Myocyte (in vitro differentiated cells): ENCODE measurements around the gene STX4. TPM values are rescaled to one million over a fixed set of nuclear protein-coding genes. Genes with fewer than 3 reads are reported as not detected.
"Not testable (repeated sequence)": the region's sequence is repeated elsewhere in the genome, so short reads cannot be mapped to it uniquely, and the experiment has no call there.

Experiments
- DNase-seq: peaks from one replicate; pipeline ENCODE4 v3.0.0-alpha.2; 2012; ENCODE audit warnings: low read depth
- total RNA-seq: library from RNA; depleted of rRNA; stranded (reverse); fragments of >200 nt; gene quantifications from 2 replicates; pipeline ENCODE4 v1.2.3, GENCODE V29; 2014

STX4 gene
- total RNA-seq, 1 donor from 2014 or later: 51.0 TPM

GRCh38 chr16:30998852-30999761 lies 34.3 kb upstream of the STX4 start:
- peak; percentile 42 for DNase-seq

- DNase-seq: no peak
Observed at GRCh38 chr16:31000671-31001382, 32.5 kb upstream of the STX4 start.

GRCh38 chr16:31001507-31002249 lies 31.7 kb upstream of the STX4 start:
- DNase-seq: no peak

GRCh38 chr16:31002250-31002700 lies 31.1 kb upstream of the STX4 start:
- DNase-seq: no peak

GRCh38 chr16:31002862-31003341 lies 30.5 kb upstream of the STX4 start:
- DNase-seq: no peak

- no peak for DNase-seq
Observed at GRCh38 chr16:31003744-31004143, 29.6 kb upstream of the STX4 start.

GRCh38 chr16:31004658-31005057 lies 28.7 kb upstream of the STX4 start:
- DNase-seq: no peak

GRCh38 chr16:31005350-31006085 lies 27.8 kb upstream of the STX4 start:
- no peak for DNase-seq

- DNase-seq: no peak
Observed at GRCh38 chr16:31006086-31006385, 27.3 kb upstream of the STX4 start.

GRCh38 chr16:31006589-31006988 lies 26.8 kb upstream of the STX4 start:
- no peak for DNase-seq

- DNase-seq: no peak
Observed at GRCh38 chr16:31007684-31008083, 25.7 kb upstream of the STX4 start.

- DNase-seq: no peak
Observed at GRCh38 chr16:31008149-31008548, 25.2 kb upstream of the STX4 start.

GRCh38 chr16:31008551-31008950 lies 24.8 kb upstream of the STX4 start:
- no peak for DNase-seq

- DNase-seq: no peak
Observed at GRCh38 chr16:31009120-31009519, 24.2 kb upstream of the STX4 start.

GRCh38 chr16:31009894-31010584 lies 23.3 kb upstream of the STX4 start:
- no peak for DNase-seq

- DNase-seq: peak; percentile 36
Observed at GRCh38 chr16:31010585-31011325, 22.6 kb upstream of the STX4 start, which contains the start of gene STX1B. Gene STX1B, minus strand, starts transcription at chr16:31010638. Its CDS starts 242 bp downstream, at chr16:31010396.

GRCh38 chr16:31011815-31012214 lies 21.5 kb upstream of the STX4 start:
- DNase-seq: not testable (repeated sequence)

GRCh38 chr16:31013292-31013691 lies 20.1 kb upstream of the STX4 start:
- not testable (repeated sequence) for DNase-seq

GRCh38 chr16:31016018-31016417 lies 17.3 kb upstream of the STX4 start:
- DNase-seq: no peak
